ENCODE measurements around the gene TMEM63B. TPM values are rescaled to one million over a fixed set of nuclear protein-coding genes. Genes with fewer than 3 reads are reported as not detected.

Gene TMEM63B
- total and polyA plus RNA-seq, 9 of the 15 experiments (the other 6 are each of a cell fraction or from before 2014, with no cell fraction given), result 0.14 to 39.4 (median 14.4) TPM

GRCh38 chr6:44126320-44127149, 819 bp upstream of the TMEM63B start (continued):
- peak in 1 of 2 experiments; percentile 50; a peak in 2 of 4 replicates for TF ChIP-seq MNT (conservative IDR thresholded peaks at IDR 0.05)
- peak; percentile 44 for TF ChIP-seq NEUROD1 (IDR thresholded peaks at IDR 0.05; ENCODE audit: borderline replicate concordance, low read depth, low read length, partially characterized antibody)
- 0 out of 2 replicates have a peak, but pooled peaks have one; percentile 15 for TF ChIP-seq PREB (CRISPR knock-in tag; IDR thresholded peaks at IDR 0.05)
- 0 out of 2 replicates have a peak, but pooled peaks have one; percentile 36 for TF ChIP-seq ZNF12 (CRISPR knock-in tag; IDR thresholded peaks at IDR 0.05)
- TF ChIP-seq BACH1 (tag; IDR thresholded peaks at IDR 0.05), result no peak
- TF ChIP-seq MITF (IDR thresholded peaks at IDR 0.05), result 0 out of 2 replicates have a peak, but pooled peaks have one; percentile 12
- peak; percentile 50 for TF ChIP-seq ATF7 (IDR thresholded peaks at IDR 0.05)
- peak in 1 of 2 experiments; percentile 11; a peak in 1 of 4 replicates for TF ChIP-seq TRIM24 (IDR thresholded peaks at IDR 0.05)
- TF ChIP-seq MTA2 (IDR thresholded peaks at IDR 0.05; ENCODE audit: low read depth), result peak; percentile 14; the same call in 1 of the 2 replicates
- no peak for TF ChIP-seq CHD7 (IDR thresholded peaks at IDR 0.05; ENCODE audit: low read depth, low read length)
